GM23338 (cell line): ENCODE results near the gene ITGB3BP. TPM values are rescaled to one million over a fixed set of nuclear protein-coding genes. Genes with fewer than 3 reads are reported as not detected.

Experiments used
- ATAC-seq: fragments of 200-7000 bp; cut with Tn5 transposase; 3 replicates; pipeline ENCODE4 v1.9.1; 2020
- DNase-seq: peaks from one replicate; pipeline ENCODE4 v3.0.0-alpha.2; 2015; ENCODE audit warnings: low spot score
- H2AFZ ChIP-seq: fragments of 200-600 bp; sonication (generic); 2 replicates; pipeline ENCODE4 v1.8.0; 2016; ENCODE audit warnings: antibody characterized with exemption, mild to moderate bottlenecking, moderate library complexity
- H3F3A ChIP-seq: fragments of 200-600 bp; sonication (generic); replicated peaks from 2 replicates; pipeline ENCODE4 v1.8.0; 2017; ENCODE audit warnings: antibody characterized with exemption, mixed run types, low read depth
- H3K27ac ChIP-seq: fragments of 200-600 bp; sonication (generic); 2 replicates; pipeline ENCODE4 v1.6.1; 2016; ENCODE audit warnings: low read depth
- H3K27me3 ChIP-seq: fragments of 200-600 bp; sonication (generic); 2 replicates; pipeline ENCODE4 v1.8.0; 2016; ENCODE audit warnings: mild to moderate bottlenecking, mixed run types, moderate library complexity; ENCODE audit not compliant: insufficient read depth
- H3K36me3 ChIP-seq: fragments of 200-600 bp; sonication (generic); 2 replicates; pipeline ENCODE4 v1.8.0; 2016; ENCODE audit warnings: mild to moderate bottlenecking; ENCODE audit not compliant: insufficient read depth
- H3K4me1 ChIP-seq: fragments of 200-600 bp; sonication (generic); 2 replicates; pipeline ENCODE4 v1.8.0; 2016; ENCODE audit warnings: mild to moderate bottlenecking, moderate library complexity; ENCODE audit not compliant: insufficient read depth
- H3K4me2 ChIP-seq: fragments of 200-600 bp; sonication (generic); 2 replicates; pipeline ENCODE4 v1.7.1; 2017; ENCODE audit warnings: mixed run types
- H3K4me3 ChIP-seq: fragments of 200-600 bp; sonication (generic); 2 replicates; pipeline ENCODE4 v1.6.1; 2016; ENCODE audit warnings: mixed run types
- H3K79me2 ChIP-seq: fragments of 200-600 bp; sonication (generic); replicated peaks from 2 replicates; pipeline ENCODE4 v1.8.0; 2017; ENCODE audit warnings: mild to moderate bottlenecking; ENCODE audit not compliant: insufficient read depth
- H3K9me2 ChIP-seq: fragments of 200-600 bp; sonication (generic); 2 replicates; pipeline ENCODE4 v1.8.0; 2017; ENCODE audit not compliant: insufficient read depth
- H4K20me1 ChIP-seq: fragments of 200-600 bp; sonication (generic); replicated peaks from 2 replicates; pipeline ENCODE4 v1.8.0; 2017; ENCODE audit warnings: mild to moderate bottlenecking; ENCODE audit not compliant: insufficient read depth
- H3K27ac Mint-ChIP-seq: 2 replicates; pipeline ENCODE4 v1.8.0; 2020; ENCODE audit warnings: inconsistent platforms, mild to moderate bottlenecking, moderate library complexity, mixed read lengths
- H3K27me3 Mint-ChIP-seq: 3 replicates; pipeline ENCODE4 v1.8.0; 2022; ENCODE audit warnings: low read depth, mild to moderate bottlenecking, moderate library complexity, mixed read lengths, inconsistent platforms; ENCODE audit not compliant: insufficient read depth, poor library complexity
- H3K36me3 Mint-ChIP-seq: 3 replicates; pipeline ENCODE4 v1.8.0; 2021; ENCODE audit warnings: low read depth, mild to moderate bottlenecking, inconsistent platforms, moderate library complexity, mixed read lengths
- H3K4me1 Mint-ChIP-seq: 3 replicates; pipeline ENCODE4 v1.8.0; 2020; ENCODE audit warnings: mild to moderate bottlenecking, inconsistent platforms, mixed read lengths
- H3K4me3 Mint-ChIP-seq: 3 replicates; pipeline ENCODE4 v1.8.0; 2021; ENCODE audit warnings: moderate library complexity, mild to moderate bottlenecking, inconsistent platforms, mixed read lengths
- H3K9me3 Mint-ChIP-seq: 3 replicates; pipeline ENCODE4 v1.8.0; 2020; ENCODE audit warnings: moderate library complexity, mild to moderate bottlenecking, inconsistent platforms, mixed read lengths
- CREB1 ChIP-seq: fragments of 250-450 bp; sonication (Bioruptor Pico); IDR thresholded peaks from 2 replicates; pipeline ENCODE4 v1.5.0; 2020; ENCODE audit warnings: low read depth, mild to moderate bottlenecking, moderate library complexity
- CTCF ChIP-seq, 2 experiments: fragments of 200-600 bp in 1 of 2; sonication (generic) in 1 of 2; conservative IDR thresholded peaks; 2 replicates each; pipeline versions ENCODE4 v1.5.1 to v1.6.1; 2016 to 2017; ENCODE audit warnings: antibody characterized with exemption in 2 of 2, low read depth in 2 of 2, mild to moderate bottlenecking in 2 of 2, moderate library complexity in 1 of 2
- ETS1 ChIP-seq: IDR thresholded peaks from 2 replicates; pipeline ENCODE4 v1.6.1; 2016; ENCODE audit warnings: antibody characterized with exemption
- EZH2 ChIP-seq: fragments of 200-600 bp; sonication (generic); IDR thresholded peaks from one replicate; pipeline ENCODE4 v1.8.0; 2017; ENCODE audit warnings: antibody characterized with exemption, mild to moderate bottlenecking, low read depth; ENCODE audit not compliant: unreplicated experiment
- STAT1 ChIP-seq: IDR thresholded peaks from one replicate; pipeline ENCODE4 v1.6.1; 2016; ENCODE audit warnings: antibody characterized with exemption; ENCODE audit not compliant: unreplicated experiment
- ZNF114 ChIP-seq: fragments of 250-450 bp; sonication (Bioruptor Pico); IDR thresholded peaks from 2 replicates; pipeline ENCODE4 v1.5.0; 2020; ENCODE audit warnings: mild to moderate bottlenecking, moderate library complexity
- polyA plus RNA-seq: library from polyadenylated mRNA; unstranded; fragments of >200 nt; fragmentation: Nextera tagmentation; extraction: Ambion mirVana; gene quantifications from 2 replicates; pipeline ENCODE4 v1.2.1, GENCODE V29; 2016
- total RNA-seq: library from RNA; depleted of rRNA; stranded (reverse); fragments of >200 nt; shearing (Covaris generic); gene quantifications from 2 replicates; pipeline ENCODE4 v1.2.3, GENCODE V29; 2014
- TF ChIP-seq, protein P1 (sequence below): IDR thresholded peaks from one replicate; pipeline ENCODE4 v1.6.1; 2018; ENCODE audit warnings: antibody characterized with exemption; ENCODE audit not compliant: unreplicated experiment
- TF ChIP-seq, protein P2 (sequence below): fragments of 250-450 bp; sonication (Bioruptor Pico); IDR thresholded peaks from 2 replicates; pipeline ENCODE4 v1.5.0; 2020; ENCODE audit warnings: mild to moderate bottlenecking, moderate library complexity

Gene ITGB3BP
- total and polyA plus RNA-seq, 2 experiments from 2014 or later = 49.4 to 101 TPM

- TF ChIP-seq, protein P1, sequence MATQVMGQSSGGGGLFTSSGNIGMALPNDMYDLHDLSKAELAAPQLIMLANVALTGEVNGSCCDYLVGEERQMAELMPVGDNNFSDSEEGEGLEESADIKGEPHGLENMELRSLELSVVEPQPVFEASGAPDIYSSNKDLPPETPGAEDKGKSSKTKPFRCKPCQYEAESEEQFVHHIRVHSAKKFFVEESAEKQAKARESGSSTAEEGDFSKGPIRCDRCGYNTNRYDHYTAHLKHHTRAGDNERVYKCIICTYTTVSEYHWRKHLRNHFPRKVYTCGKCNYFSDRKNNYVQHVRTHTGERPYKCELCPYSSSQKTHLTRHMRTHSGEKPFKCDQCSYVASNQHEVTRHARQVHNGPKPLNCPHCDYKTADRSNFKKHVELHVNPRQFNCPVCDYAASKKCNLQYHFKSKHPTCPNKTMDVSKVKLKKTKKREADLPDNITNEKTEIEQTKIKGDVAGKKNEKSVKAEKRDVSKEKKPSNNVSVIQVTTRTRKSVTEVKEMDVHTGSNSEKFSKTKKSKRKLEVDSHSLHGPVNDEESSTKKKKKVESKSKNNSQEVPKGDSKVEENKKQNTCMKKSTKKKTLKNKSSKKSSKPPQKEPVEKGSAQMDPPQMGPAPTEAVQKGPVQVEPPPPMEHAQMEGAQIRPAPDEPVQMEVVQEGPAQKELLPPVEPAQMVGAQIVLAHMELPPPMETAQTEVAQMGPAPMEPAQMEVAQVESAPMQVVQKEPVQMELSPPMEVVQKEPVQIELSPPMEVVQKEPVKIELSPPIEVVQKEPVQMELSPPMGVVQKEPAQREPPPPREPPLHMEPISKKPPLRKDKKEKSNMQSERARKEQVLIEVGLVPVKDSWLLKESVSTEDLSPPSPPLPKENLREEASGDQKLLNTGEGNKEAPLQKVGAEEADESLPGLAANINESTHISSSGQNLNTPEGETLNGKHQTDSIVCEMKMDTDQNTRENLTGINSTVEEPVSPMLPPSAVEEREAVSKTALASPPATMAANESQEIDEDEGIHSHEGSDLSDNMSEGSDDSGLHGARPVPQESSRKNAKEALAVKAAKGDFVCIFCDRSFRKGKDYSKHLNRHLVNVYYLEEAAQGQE = no peak
- TF ChIP-seq STAT1 (no peak), CTCF (conservative IDR thresholded peaks at IDR 0.05; ENCODE audit: low read depth in 2 of 2) (no peak), CREB1 (CRISPR knock-in tag) (no peak)
Observed at GRCh38 chr1:63512584-63512983, 10.4 kb downstream of the ITGB3BP start (continued).

DNA sequence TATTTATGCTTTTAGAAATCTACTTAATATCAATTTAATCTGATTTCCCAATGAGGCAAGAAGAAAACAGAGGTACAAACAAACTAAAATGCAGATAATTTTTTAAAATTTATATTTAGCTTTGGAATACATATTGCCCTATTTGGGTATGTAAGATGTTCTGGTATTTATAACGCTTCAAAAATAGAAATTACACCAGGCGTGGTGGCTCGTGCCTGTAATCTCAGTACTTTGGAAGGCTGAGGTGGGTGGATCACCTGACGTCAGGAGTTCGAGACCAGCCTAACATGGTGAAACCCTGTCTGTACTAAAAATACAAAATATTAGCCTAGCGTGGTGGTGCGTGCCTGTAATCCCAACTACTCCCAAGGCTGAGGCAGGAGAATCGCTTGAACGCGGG is 13.3 kb downstream of the ITGB3BP start:
- no peak for ATAC-seq
- Mint-ChIP-seq H3K36me3 (peaks cover 35% of the 10 kb centered on the region), H3K4me1 (no peaks in the 10 kb centered on the region), H3K27ac (no peak overlapping the region), H3K9me3 (peaks cover 8% of the 10 kb centered on the region; the same call in 2 of the 3 replicates), H3K27me3 (no peaks in the 10 kb centered on the region), H3K4me3 (no peak overlapping the region)
- DNase-seq = no peak
- Histone ChIP-seq H3K4me1 (no peaks in the 10 kb centered on the region), H3F3A (no peaks in the 10 kb centered on the region), H3K27me3 (no peaks in the 10 kb centered on the region), H3K4me2 (no peak overlapping the region), H3K4me3 (no peak overlapping the region), H3K79me2 (0 out of 2 replicates have a peak, but pooled peaks cover 3% of the 10 kb centered on the region), H3K27ac (no peak overlapping the region), H2AFZ (no peak overlapping the region), H4K20me1 (peaks cover 5% of the 10 kb centered on the region; the same call in 1 of the 2 replicates), H3K36me3 (peaks cover 17% of the 10 kb centered on the region), H3K9me2 (no peaks in the 10 kb centered on the region)
- TF ChIP-seq EZH2 = no peak
- TF ChIP-seq, protein P2, sequence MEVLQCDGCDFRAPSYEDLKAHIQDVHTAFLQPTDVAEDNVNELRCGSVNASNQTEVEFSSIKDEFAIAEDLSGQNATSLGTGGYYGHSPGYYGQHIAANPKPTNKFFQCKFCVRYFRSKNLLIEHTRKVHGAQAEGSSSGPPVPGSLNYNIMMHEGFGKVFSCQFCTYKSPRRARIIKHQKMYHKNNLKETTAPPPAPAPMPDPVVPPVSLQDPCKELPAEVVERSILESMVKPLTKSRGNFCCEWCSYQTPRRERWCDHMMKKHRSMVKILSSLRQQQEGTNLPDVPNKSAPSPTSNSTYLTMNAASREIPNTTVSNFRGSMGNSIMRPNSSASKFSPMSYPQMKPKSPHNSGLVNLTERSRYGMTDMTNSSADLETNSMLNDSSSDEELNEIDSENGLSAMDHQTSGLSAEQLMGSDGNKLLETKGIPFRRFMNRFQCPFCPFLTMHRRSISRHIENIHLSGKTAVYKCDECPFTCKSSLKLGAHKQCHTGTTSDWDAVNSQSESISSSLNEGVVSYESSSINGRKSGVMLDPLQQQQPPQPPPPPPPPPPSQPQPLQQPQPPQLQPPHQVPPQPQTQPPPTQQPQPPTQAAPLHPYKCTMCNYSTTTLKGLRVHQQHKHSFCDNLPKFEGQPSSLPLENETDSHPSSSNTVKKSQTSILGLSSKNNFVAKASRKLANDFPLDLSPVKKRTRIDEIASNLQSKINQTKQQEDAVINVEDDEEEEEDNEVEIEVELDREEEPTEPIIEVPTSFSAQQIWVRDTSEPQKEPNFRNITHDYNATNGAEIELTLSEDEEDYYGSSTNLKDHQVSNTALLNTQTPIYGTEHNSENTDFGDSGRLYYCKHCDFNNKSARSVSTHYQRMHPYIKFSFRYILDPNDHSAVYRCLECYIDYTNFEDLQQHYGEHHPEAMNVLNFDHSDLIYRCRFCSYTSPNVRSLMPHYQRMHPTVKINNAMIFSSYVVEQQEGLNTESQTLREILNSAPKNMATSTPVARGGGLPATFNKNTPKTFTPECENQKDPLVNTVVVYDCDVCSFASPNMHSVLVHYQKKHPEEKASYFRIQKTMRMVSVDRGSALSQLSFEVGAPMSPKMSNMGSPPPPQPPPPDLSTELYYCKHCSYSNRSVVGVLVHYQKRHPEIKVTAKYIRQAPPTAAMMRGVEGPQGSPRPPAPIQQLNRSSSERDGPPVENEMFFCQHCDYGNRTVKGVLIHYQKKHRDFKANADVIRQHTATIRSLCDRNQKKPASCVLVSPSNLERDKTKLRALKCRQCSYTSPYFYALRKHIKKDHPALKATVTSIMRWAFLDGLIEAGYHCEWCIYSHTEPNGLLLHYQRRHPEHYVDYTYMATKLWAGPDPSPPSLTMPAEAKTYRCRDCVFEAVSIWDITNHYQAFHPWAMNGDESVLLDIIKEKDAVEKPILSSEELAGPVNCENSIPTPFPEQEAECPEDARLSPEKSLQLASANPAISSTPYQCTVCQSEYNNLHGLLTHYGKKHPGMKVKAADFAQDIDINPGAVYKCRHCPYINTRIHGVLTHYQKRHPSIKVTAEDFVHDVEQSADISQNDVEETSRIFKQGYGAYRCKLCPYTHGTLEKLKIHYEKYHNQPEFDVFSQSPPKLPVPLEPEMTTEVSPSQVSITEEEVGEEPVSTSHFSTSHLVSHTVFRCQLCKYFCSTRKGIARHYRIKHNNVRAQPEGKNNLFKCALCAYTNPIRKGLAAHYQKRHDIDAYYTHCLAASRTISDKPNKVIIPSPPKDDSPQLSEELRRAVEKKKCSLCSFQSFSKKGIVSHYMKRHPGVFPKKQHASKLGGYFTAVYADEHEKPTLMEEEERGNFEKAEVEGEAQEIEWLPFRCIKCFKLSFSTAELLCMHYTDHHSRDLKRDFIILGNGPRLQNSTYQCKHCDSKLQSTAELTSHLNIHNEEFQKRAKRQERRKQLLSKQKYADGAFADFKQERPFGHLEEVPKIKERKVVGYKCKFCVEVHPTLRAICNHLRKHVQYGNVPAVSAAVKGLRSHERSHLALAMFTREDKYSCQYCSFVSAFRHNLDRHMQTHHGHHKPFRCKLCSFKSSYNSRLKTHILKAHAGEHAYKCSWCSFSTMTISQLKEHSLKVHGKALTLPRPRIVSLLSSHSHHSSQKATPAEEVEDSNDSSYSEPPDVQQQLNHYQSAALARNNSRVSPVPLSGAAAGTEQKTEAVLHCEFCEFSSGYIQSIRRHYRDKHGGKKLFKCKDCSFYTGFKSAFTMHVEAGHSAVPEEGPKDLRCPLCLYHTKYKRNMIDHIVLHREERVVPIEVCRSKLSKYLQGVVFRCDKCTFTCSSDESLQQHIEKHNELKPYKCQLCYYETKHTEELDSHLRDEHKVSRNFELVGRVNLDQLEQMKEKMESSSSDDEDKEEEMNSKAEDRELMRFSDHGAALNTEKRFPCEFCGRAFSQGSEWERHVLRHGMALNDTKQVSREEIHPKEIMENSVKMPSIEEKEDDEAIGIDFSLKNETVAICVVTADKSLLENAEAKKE (CRISPR knock-in tag) = no peak
- TF ChIP-seq ETS1 = no peak
- TF ChIP-seq, protein P1 = no peak
- TF ChIP-seq CREB1 (CRISPR knock-in tag) = no peak
- no peak for TF ChIP-seq ZNF114 (CRISPR knock-in tag)
